Endothelial cell of umbilical vein (primary cell): ENCODE data around the gene KDM3A. TPM values are rescaled to one million over a fixed set of nuclear protein-coding genes. Genes with fewer than 3 reads are reported as not detected.
"Not testable (repeated sequence)": the region's sequence is repeated elsewhere in the genome, so short reads cannot be mapped to it uniquely, and the experiment has no call there.

Experiments used
- BruUV-seq: library from RNA; stranded (reverse); fragments of 400-500 nt; replicated peaks from 2 replicates; lab custom pipeline; 2021; lab: Mats Ljungman, UMichigan
- CTCF ChIA-PET: fragments of 300-600, 350-600 bp; sonication (Branson Sonifier 250); formaldehyde crosslinking; loops from one replicate; lab custom pipeline; 2021; ENCODE audit warnings: antibody characterized with exemption, inconsistent platforms; lab: Charles Lee
- POLR2A ChIA-PET: fragments of 300-600, 350-600 bp; sonication (Branson Sonifier 250); formaldehyde crosslinking; loops from one replicate; lab custom pipeline; 2021; ENCODE audit warnings: antibody characterized with exemption, inconsistent platforms; lab: Charles Lee
- DNase-seq: peaks from one replicate; pipeline ENCODE4 v3.0.0-alpha.2; 2011; ENCODE audit warnings: low read depth, low spot score
- FAIRE-seq: peaks from 2 replicates; lab custom pipeline; 2011; peaks lifted over from hg19 to GRCh38; lab: Jason Lieb, UNC
- H2AFZ ChIP-seq: 2 replicates; pipeline ENCODE4 v1.6.0; 2012; ENCODE audit warnings: low read depth, low read length, control low read depth, inconsistent platforms
- H3K27ac ChIP-seq: 2 replicates; pipeline ENCODE4 v1.5.1; 2011; ENCODE audit warnings: low read depth, mild to moderate bottlenecking, control low read depth, low read length, moderate library complexity; ENCODE audit not compliant: insufficient read depth
- H3K27me3 ChIP-seq, 2 experiments: 2 replicates each; pipeline versions ENCODE4 v1.6.0 to v1.6.1; 2011; ENCODE audit warnings: low read length in 2 of 2, mixed read lengths in 1 of 2; ENCODE audit not compliant: control insufficient read depth in 2 of 2, insufficient read depth in 2 of 2
- H3K36me3 ChIP-seq, 2 experiments: 2 replicates in 1 of 2; 3 replicates in 1 of 2; pipeline ENCODE4 v1.5.1; 2011; ENCODE audit warnings: low read length in 2 of 2, mild to moderate bottlenecking in 1 of 2, moderate library complexity in 1 of 2; ENCODE audit not compliant: control insufficient read depth in 2 of 2, insufficient read depth in 2 of 2; ENCODE audit errors: extremely low read depth in 1 of 2
- H3K4me1 ChIP-seq: 3 replicates; pipeline ENCODE4 v1.5.1; 2011; ENCODE audit warnings: mild to moderate bottlenecking, low read length; ENCODE audit not compliant: control insufficient read depth, insufficient read depth; ENCODE audit errors: extremely low read depth
- H3K4me2 ChIP-seq: 2 replicates; pipeline ENCODE4 v1.6.1; 2011; ENCODE audit warnings: low read length, control low read depth, mixed read lengths; ENCODE audit not compliant: insufficient read depth
- H3K4me3 ChIP-seq, 3 experiments: fragments of 200-600 bp in 1 of 3; sonication (generic), shearing (Covaris generic) in 1 of 3; replicated peaks in 1 of 3; 2 replicates each; pipeline ENCODE4 v1.5.1; 2011 to 2016; ENCODE audit warnings: control low read depth in 3 of 3, low read length in 3 of 3, mild to moderate bottlenecking in 2 of 3, inconsistent platforms in 1 of 3, low read depth in 1 of 3, moderate library complexity in 1 of 3; ENCODE audit not compliant: insufficient read depth in 1 of 3
- H3K79me2 ChIP-seq: 2 replicates; pipeline ENCODE4 v1.6.0; 2012; ENCODE audit warnings: low read length, inconsistent platforms; ENCODE audit not compliant: control insufficient read depth, insufficient read depth
- H3K9ac ChIP-seq: replicated peaks from 2 replicates; pipeline ENCODE3; 2011; ENCODE audit warnings: low read length, control low read depth; ENCODE audit not compliant: insufficient read depth; ENCODE audit errors: extremely low read depth
- H3K9me1 ChIP-seq: replicated peaks from 3 replicates; pipeline ENCODE4 v1.6.0; 2011; ENCODE audit warnings: mild to moderate bottlenecking, low read length; ENCODE audit not compliant: control insufficient read depth, insufficient read depth; ENCODE audit errors: extremely low read depth
- H3K9me3 ChIP-seq: replicated peaks from 2 replicates; pipeline ENCODE4 v1.5.1; 2012; ENCODE audit warnings: low read length, inconsistent platforms; ENCODE audit not compliant: control insufficient read depth, insufficient read depth
- H4K20me1 ChIP-seq: replicated peaks from 2 replicates; pipeline ENCODE3; 2011; ENCODE audit warnings: mild to moderate bottlenecking, low read length; ENCODE audit not compliant: control insufficient read depth, insufficient read depth; ENCODE audit errors: extremely low read depth
- EZH2 ChIP-seq: IDR thresholded peaks from 2 replicates; pipeline ENCODE4 v1.6.1; 2012; ENCODE audit warnings: borderline replicate concordance, low read depth, mild to moderate bottlenecking, moderate library complexity, low read length, inconsistent platforms; ENCODE audit not compliant: severe bottlenecking
- FOS ChIP-seq: IDR thresholded peaks from 2 replicates; pipeline ENCODE4 v1.6.1; 2011; ENCODE audit warnings: mild to moderate bottlenecking, low read length, moderate library complexity, borderline replicate concordance; ENCODE audit not compliant: insufficient read depth
- GATA2 ChIP-seq: IDR thresholded peaks from 2 replicates; pipeline ENCODE4 v1.7.0; 2011; ENCODE audit warnings: low read depth, mild to moderate bottlenecking, moderate library complexity, mixed read lengths, low read length; ENCODE audit not compliant: insufficient read length, insufficient read depth
- JUN ChIP-seq: IDR thresholded peaks from 2 replicates; pipeline ENCODE4 v1.6.1; 2011; ENCODE audit warnings: borderline replicate concordance, low read depth; ENCODE audit not compliant: insufficient read length, insufficient read depth
- MYC ChIP-seq: IDR thresholded peaks from one replicate; pipeline ENCODE4 v1.6.1; 2011; ENCODE audit warnings: mild to moderate bottlenecking, low read depth, low read length
- POLR2A ChIP-seq: IDR thresholded peaks from 2 replicates; pipeline ENCODE4 v1.6.1; 2012; ENCODE audit warnings: low read depth, mild to moderate bottlenecking, control low read depth, low read length
- POLR2AphosphoS5 ChIP-seq: IDR thresholded peaks from 2 replicates; pipeline ENCODE4 v1.6.1; 2012; ENCODE audit warnings: low read depth, mild to moderate bottlenecking, control low read depth, low read length, moderate library complexity; ENCODE audit not compliant: insufficient read depth
- dilution Hi-C: fragments of 300-500 bp; cut with MboI; formaldehyde crosslinking; loops from one replicate; pipeline ENCODE4 v1.15.0; 2019; ENCODE audit warnings: low sequenced_read_pairs; ENCODE audit not compliant: extremely low pct_ligation_motif_present
- intact Hi-C: fragments of 100-400 bp; cut with micrococcal nuclease; formaldehyde crosslinking; loops from one replicate; pipeline ENCODE4 v1.10.0; 2022
- polyA plus RNA-seq, 4 experiments: library from polyadenylated mRNA; depleted of rRNA in 3 of 4; stranded (reverse) in 3 of 4; unstranded in 1 of 4; fragments of >200 nt; gene quantifications; 2 replicates each; pipeline versions ENCODE4 v1.2.1 to v1.2.3, GENCODE V29; 2011 to 2012; ENCODE audit warnings: missing spikeins in 1 of 4
- total RNA-seq: library from RNA; stranded (reverse); gene quantifications from 2 replicates; pipeline ENCODE4 v1.2.3, GENCODE V29; 2021
- TF ChIP-seq, protein P1 (sequence below): IDR thresholded peaks from 2 replicates; pipeline ENCODE4 v1.6.1; 2011; ENCODE audit not compliant: insufficient read depth, insufficient read length
- TF ChIP-seq, protein P2 (sequence below), 2 donors: IDR thresholded peaks; 1 replicate in 1 of 2; 2 replicates in 1 of 2; pipeline ENCODE4 v1.5.1; 2011; ENCODE audit warnings: low read length in 2 of 2, mild to moderate bottlenecking in 2 of 2, moderate library complexity in 2 of 2, control low read depth in 1 of 2, inconsistent platforms in 1 of 2, low read depth in 1 of 2; ENCODE audit not compliant: insufficient read depth in 1 of 2; ENCODE audit errors: extremely low read depth in 1 of 2

Gene KDM3A
- total and polyA plus RNA-seq, 2 donors (not counting 3 experiments of a cell fraction or from before 2014, with no cell fraction given) = 13.5 to 29.5 TPM

DNA sequence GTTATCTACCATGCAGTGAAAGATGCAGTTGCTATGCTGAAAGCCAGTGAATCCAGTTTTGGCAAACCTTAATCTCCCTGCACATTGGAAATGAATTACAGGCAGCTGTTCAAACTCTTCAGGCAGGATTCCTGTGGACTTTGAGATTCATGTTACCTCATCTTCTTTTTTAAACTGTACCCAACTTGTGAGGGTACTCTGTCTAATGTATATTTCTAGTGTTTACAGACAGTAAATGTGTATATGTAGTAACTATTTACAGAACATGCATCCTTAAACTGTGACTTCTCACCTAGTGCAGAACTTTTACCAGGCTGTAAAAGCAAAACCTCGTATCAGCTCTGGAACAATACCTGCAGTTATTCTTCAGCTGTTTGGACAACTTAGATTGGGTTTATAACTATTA, 50.9 kb downstream of the KDM3A start:
- no peak overlapping the region for H2AFZ ChIP-seq
- H3K9me1 ChIP-seq = no peaks in the 10 kb centered on the region
- intact Hi-C loops (no loop called here), dilution Hi-C loops (no loop called here)
- TF ChIP-seq, protein P1, sequence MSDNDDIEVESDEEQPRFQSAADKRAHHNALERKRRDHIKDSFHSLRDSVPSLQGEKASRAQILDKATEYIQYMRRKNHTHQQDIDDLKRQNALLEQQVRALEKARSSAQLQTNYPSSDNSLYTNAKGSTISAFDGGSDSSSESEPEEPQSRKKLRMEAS = no peak
- TF ChIP-seq POLR2AphosphoS5 = no peak
- no peak for TF ChIP-seq GATA2
- TF ChIP-seq, protein P2, sequence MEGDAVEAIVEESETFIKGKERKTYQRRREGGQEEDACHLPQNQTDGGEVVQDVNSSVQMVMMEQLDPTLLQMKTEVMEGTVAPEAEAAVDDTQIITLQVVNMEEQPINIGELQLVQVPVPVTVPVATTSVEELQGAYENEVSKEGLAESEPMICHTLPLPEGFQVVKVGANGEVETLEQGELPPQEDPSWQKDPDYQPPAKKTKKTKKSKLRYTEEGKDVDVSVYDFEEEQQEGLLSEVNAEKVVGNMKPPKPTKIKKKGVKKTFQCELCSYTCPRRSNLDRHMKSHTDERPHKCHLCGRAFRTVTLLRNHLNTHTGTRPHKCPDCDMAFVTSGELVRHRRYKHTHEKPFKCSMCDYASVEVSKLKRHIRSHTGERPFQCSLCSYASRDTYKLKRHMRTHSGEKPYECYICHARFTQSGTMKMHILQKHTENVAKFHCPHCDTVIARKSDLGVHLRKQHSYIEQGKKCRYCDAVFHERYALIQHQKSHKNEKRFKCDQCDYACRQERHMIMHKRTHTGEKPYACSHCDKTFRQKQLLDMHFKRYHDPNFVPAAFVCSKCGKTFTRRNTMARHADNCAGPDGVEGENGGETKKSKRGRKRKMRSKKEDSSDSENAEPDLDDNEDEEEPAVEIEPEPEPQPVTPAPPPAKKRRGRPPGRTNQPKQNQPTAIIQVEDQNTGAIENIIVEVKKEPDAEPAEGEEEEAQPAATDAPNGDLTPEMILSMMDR (IDR thresholded peaks at IDR 0.05; ENCODE audit: extremely low read depth in 1 of 2, insufficient read depth in 1 of 2, low read depth in 1 of 2, low read length in 2 of 2) = no peak
- no peak for TF ChIP-seq MYC
- no peak for TF ChIP-seq FOS
- no peak for TF ChIP-seq POLR2A
- no peak for TF ChIP-seq EZH2
- no peak for TF ChIP-seq JUN
- DNase-seq = no peak
- no peak overlapping the region for H3K9ac ChIP-seq
- no peaks in the 10 kb centered on the region for H3K9me3 ChIP-seq
- H3K27ac ChIP-seq = no peak overlapping the region
- no peaks in the 10 kb centered on the region for H3K4me1 ChIP-seq
- ChIA-PET CTCF (interaction anchor here (1.1 to 1.3 kb wide), 2 partner anchors 11 to 126 kb away, joined by 3 read pairs; no protein-coding TSS in a partner anchor), POLR2A (no interaction called here)
- no peaks in the 10 kb centered on the region for H4K20me1 ChIP-seq
- H3K27me3 ChIP-seq = no peaks in the 10 kb centered on the region
- H3K79me2 ChIP-seq = no peaks in the 10 kb centered on the region
- H3K4me2 ChIP-seq = no peak overlapping the region
- no TSS peak for BruUV-seq
- H3K4me3 ChIP-seq = no peak overlapping the region
- peaks cover 7 to 24% of the 10 kb centered on the region in 2 experiments for H3K36me3 ChIP-seq
- no peak for FAIRE-seq

- H3K9ac ChIP-seq, H3K4me1 ChIP-seq, FAIRE-seq, H3K9me1 ChIP-seq, BruUV-seq, H3K27me3 ChIP-seq, H3K4me3 ChIP-seq, dilution Hi-C loops, DNase-seq, H2AFZ ChIP-seq, H3K27ac ChIP-seq, H3K4me2 ChIP-seq, H3K9me3 ChIP-seq, H3K79me2 ChIP-seq, POLR2A ChIA-PET, H4K20me1 ChIP-seq, intact Hi-C loops: not testable (repeated sequence)
- H3K36me3 ChIP-seq = peaks cover 3 to 17% of the 10 kb centered on the region in 2 experiments
- CTCF ChIA-PET = interaction anchor here (1.4 kb wide), 1 partner anchor 126 kb away, joined by 3 read pairs; no protein-coding TSS in a partner anchor
These were observed 55.2 kb downstream of the KDM3A start for GRCh38 chr2:86496391-86496790.
